ENCODE results near the gene LTN1.

The LTN1 gene

DNA sequence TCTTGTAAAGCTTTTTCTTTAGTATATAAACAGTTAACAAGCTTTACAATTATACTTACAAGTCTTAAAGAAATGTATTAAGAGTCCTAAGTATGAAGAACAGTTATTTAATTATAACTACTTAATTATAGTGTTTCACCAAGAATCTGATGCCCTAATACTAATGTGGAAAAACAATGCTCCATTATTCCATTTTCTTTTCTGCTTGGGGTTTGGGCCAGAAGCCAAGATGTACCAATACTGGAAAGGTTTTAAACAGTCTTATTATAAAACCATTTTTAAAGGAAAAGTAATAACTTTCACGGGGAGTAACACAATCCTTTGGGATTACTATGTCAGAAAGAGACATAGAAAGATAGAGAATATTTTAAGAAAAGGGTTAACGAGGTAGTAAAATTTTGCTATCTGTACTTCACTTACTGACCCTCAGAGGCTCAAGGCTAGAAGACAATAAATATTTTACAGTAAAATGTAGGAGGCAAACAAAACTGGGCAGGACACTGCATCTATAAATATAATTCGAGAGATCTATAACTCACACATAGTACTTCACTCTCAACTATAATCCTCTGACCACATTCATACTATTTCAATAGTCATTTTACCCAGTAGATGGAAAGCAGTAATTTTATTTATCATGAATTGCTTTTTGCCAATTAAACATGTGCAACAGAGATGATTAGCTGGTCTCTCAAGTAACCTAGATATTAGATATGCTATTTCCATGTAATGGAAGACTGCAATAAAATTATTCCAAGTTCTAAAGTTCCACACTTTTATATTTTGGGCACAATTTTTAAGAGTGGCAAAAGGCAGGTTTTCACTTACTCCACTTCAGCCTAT, 63.9 kb downstream of the LTN1 start:
- DNase-seq (ENCODE audit: low read depth in 2 of 2) = no peak

DNA sequence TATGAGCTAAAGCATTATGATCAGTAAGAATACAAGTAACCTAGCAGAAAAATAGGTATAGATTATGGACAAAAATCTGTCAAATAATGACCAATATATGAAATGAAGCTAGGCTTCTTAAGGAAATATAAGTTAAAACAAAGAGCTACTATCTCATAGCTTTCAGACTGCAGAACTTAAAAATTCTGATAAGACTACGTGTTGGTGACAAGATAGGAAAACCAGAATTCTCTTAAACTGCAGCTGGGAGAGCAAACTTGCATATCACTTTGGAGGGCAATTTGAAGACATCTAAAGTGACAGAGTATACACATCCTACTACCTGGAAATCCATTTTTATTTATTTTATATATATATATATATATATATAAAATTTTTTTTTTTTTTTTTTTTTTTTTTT, 65.5 kb downstream of the LTN1 start:
- DNase-seq (ENCODE audit: low read depth in 2 of 2) = no peak

DNA sequence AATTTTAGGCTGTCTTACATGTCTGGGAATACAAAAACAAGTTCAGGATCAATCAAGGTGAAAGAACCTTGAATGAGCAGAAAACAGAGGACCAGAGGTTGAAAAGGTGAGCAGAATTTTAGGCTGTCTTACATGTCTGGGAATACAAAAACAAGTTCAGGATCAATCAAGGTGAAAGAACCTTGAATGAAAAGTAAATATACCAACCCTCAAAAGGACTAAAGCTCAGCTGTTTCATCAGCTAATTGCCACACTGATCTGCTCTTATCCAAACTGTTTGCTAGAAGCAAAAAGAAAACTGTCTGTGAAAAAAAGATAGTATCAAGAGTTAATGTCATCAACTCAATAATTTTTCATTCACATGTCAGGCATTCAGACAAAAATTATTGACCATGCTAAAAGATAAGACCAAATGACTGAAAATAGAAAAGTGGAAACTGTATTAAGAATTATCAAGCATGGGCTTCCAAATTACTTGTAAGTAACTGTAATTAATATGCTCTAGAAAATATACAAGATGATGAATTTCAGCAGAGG, 69.2 kb downstream of the LTN1 start:
- DNase-seq (ENCODE audit: low read depth in 2 of 2) = no peak

DNA sequence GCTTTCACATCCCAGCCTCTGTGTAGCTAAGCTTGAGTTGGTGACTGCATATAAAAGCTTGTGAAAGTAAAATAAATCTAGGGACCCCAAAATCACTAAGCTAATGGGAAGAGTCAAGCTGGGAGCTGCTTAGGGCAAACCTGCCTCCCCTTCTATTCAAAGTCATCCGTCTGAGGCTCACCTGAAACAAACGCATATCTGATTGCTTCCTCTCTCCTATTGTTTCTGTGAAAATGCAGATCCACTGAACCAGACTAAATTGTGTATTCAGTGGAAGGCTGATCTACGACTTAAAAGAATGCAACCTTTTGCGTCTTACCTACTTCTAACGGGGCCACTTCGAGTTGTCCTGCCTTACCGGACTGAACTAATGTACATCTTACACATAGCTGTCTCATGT, 70.3 kb downstream of the LTN1 start:
- DNase-seq (ENCODE audit: low read depth in 2 of 2) = no peak

DNA sequence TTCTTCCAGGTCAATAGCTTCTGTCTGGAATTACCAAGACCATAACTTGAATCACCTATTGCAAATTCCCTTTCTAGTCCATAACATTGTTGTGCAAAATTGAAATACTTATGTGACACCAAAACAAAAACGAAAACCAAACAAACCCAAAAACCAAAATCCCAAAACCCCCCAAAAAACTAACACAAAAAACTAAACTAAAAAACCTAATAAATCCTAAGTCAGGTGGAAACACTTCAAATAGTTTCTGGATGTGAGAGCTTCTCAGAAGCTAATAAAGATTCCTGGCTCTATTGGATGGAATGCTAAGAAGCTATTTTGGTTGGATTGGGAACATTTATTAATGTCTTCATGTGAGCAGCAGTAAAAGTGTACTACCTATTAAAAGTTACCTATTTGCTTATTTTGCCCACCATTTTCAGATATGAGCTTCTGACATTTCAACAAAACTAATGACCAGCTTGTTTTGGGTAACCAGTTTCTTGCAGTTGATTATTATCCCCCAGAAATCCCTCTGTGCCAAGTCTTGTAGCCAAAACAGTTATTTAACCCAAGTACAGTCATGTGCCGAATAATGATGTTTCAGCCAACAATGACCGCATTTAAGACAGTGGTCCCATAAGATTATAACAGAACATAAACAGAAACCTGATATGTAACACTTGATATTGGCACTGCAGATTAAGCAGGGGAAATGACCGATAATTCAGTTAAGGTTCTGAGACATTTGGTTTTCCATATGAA, 76.4 kb downstream of the LTN1 start:
- DNase-seq (ENCODE audit: low read depth in 2 of 2) = no peak

DNA sequence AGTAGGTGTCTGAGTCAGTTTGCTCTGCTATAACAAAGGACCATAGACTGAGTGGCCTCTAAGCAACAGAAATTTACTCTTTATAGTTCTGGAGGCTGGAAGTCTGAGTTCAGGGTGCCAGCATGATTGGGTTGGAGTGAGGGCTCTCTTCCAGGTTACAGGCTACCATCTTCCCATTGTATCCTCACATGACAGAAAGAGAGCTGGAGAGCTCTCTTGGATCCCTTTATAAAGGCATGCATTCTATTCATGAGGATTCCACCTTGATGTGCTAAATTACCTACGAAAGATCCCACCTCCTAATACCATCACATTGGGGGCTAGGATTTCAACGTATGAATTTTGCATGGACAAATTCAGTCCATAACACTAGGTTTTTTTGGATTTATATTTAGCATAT, 79.6 kb downstream of the LTN1 start:
- no peak for DNase-seq (ENCODE audit: low read depth in 2 of 2)

DNA sequence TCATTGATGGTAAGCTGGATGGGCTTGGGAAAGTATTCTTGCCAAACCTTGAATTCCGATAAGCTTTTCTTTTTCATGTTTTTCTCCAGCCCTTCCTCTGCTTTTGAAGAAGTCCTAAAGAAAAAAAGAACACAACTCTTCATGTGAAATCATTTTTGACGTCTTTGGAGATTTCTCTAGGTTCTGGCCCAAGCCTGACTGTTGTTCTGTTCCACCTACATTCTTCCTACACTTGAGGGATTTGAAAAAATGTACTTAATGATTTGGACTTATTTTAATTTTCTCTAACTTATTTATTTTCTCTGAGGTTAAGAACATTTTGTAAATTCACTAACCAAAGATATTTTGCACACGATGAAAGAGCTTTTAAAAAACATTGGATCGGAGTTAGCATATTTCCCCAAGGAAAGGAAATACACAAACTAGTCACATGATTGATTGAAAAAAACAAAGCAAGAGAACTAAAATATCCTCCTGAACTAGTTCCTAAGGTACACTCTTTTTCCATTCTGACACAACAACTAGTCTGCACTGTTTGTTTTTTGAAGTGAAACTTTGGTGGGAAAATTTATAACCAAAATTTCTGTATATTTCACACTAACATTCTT, 82.3 kb downstream of the LTN1 start:
- DNase-seq (ENCODE audit: low read depth in 2 of 2) = no peak

DNA sequence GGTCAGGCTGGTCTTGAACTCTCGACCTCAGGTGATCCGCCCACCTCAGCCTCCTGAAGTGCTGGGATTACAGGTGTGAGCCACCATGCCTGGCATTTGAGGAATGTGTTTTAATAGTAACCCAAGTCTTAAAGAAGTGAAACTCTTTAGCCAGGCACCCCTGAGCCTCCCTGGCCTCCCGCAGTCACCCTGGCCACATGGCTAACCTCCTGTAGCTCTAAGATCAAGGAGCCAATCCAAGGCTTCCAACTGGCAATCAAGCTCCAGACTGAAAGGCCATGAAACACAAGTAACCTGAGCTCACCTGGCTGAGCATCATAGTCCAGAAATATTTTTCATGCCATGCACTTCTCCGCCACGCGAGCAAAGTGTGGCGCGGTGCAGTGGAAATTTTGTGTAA, 84.3 kb downstream of the LTN1 start:
- DNase-seq (ENCODE audit: low read depth in 2 of 2) = no peak

DNA sequence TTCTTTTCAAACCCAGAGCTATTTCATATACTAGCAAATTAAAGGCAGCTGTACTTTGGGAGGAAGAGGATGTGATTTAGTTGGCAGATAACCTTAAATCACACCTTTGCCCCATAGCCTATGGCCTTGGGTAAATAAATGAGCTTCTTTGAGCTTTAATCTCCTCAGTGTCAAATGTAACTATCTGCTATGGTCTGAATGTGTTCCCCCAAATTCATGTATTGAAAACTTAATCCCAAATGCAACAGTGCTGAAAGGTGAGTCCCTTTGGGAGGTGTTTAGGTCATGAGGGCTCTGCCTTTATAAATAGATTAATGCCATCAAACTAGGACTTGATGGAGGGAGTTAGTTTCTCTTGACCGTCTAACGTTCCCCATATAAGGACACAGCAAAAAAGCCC, 85.8 kb downstream of the LTN1 start:
- no peak for DNase-seq (ENCODE audit: low read depth in 2 of 2)

DNA sequence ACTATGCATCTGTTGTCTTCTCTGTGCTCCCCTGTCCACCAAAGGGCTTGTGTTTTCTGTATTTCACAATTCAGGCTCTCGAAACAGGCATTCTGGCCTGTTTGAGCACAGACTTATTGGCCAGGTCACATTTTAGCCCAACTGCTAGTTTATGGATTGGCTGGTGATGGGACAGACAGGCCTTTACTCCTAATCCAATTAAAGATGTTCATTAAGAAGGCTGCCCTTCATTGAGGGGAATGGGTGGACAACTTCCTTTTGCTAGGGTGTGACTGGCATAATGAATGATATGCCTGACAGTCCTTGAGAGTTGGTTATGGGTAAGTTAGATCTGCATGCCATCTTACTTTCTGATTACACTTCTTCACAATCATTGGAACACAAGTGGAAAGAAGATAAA, 86.4 kb downstream of the LTN1 start:
- no peak for DNase-seq (ENCODE audit: low read depth in 2 of 2)

DNA sequence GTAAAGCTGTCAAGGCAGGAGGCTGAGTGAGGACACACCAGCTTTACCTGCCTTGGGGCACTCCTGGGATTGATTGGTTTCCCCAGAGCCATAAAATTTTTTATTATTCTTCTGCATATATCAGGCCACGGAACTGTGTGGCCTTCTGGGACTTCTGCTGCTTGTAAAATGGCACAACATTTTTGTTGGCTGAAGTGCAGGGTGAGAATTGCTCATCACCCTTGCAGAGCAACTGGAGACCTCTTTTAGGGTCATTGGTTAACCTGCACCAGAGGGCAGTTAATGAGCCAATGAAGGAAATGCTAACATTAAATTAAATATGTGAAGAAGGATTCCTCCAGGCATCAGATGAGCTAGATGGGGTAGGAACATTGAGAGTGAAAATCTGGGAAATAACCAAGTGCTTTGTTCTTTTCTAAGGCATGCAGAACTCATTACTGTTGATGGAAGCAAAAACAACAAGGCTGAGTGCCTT, 87.7 kb downstream of the LTN1 start:
- no peak for DNase-seq (ENCODE audit: low read depth in 2 of 2)

DNA sequence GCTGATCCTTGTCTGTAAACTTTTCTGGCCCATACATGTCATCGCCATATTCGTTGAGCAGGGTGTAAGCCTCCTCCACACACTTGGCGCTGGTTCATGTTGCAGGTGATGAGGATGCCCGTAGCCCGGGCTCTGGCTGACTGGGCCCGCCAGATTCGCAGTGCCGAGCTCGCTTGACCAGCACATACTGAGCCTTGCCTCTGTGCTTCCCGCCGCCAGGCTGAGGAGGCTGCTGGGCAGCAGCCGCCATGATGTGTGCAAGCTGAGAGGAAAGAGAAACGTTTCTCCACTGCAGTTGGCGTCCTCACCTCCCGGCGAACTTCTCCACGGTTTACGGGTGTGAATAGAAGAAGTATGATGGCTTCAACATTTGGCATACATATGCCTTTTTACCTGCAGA, 89.2 kb downstream of the LTN1 start:
- no peak for DNase-seq (ENCODE audit: low read depth in 2 of 2)

DNA sequence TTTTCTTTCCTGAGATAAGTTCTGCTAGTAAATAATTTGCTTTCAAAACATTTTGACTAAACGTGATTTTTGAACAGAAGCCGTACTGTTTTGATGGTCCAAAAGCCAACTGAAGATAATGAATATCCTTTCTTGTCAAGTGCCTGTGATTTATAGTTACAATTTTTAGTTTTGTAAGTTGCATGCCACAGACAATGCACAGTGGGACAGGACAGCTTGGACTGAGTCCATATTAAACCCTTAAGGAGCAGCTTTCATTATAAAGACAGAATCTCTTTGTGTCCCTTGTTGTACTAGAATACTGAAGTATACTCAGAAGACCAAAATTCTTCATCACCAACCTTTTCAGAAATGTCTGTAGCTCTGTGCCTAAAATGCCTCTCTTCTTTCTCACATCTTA, 92.2 kb downstream of the LTN1 start:
- DNase-seq (ENCODE audit: low read depth in 2 of 2) = no peak

DNA sequence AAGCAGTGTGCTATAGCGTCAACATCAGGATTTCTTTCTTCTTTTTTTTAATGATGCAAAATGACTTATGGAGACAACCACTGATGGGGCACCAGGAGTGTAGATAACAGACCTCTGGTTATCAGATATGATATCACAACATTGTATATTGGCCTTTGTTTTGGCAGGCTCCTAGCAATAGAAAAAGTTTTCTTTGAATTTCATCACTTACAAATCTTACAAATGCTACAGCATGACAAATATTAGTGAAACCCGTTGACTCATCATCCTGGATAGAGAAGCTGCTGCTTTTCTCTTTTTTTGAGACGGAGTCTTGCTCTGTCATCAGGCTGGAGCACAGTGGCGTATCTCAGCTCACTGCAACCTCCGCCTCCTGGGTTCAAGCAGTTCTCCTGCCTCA, 92.9 kb downstream of the LTN1 start:
- no peak for DNase-seq (ENCODE audit: low read depth in 2 of 2)

DNA sequence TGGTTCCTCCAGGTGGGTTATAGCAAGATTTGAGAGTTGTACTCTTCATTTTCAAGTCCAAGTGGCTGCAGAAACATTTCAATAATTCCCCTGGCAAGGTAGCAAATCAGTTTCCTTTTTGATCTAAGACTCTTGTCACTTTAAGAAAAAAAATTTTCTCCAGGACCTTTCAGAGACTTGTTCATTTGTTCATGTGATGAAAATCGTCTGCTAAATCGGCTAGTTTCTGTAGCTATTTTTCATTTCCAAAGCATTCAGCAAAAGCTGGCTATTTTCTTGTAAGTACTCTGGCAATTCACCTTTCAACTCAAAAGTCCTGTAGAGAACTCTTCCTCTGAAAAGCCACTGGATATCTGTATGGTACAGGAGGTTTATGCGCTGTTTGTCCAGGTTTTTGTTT, 93.5 kb downstream of the LTN1 start:
- DNase-seq (ENCODE audit: low read depth in 2 of 2) = no peak

DNA sequence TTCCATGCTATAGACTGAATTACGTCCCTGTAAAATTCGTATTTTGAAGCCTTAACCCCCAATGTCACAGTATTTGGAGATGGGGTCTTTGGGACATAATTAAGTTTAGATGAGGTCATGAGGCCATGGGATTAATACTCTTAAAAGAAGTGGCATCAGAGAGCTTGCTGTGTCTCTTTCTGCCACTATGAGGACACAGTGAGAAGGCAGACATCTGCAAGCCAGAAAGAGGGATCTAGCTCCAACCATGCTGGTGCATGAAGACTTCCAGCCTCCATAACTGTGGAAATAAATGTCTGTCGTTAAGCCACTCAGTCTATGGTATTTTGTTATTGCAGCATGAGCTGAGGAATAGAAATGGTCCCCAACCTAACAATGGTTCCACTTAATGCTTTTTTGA, 99.0 kb downstream of the LTN1 start:
- no peak for DNase-seq (ENCODE audit: low read depth in 2 of 2)

DNA sequence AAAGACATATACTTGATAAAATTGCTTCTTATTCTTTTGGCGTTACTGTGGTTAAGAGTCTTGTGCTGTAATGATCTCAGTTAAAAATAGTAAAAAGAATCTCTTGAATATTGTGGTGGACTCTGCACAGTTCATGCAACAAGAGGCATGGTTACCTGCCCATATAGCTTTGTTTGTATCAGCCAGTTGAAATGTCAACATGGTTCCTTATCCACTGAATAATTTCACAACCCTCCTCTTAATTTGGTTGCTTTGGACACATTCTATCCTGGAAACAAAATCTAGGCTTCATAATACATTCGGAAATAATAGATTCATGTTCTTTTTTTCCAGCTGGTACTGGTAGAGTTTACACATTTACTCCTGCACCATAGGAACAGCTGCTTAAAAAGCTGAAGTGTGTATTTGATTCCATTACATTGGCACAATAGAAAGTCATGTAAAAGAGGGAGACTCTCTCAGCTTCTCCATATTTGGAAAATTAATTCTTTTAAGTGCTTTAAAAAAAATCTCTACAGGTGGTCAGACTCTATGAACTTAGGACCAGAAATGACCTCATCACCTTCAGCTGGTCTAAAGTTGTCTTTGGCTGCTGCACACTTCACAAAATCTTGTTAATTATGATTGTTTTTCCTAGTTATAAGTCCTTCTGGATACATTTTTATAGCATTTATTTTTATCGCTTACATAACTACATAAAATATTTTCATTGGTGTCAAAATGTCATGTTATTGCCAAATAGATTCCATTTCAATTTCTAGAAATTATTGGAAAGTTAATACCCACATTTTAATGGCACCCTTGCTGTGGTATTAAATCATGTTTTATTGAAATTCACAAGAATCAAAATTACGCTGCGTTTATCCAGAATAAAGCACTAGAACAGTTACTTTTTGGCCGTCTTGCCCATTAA, 100.2 kb downstream of the LTN1 start:
- DNase-seq (ENCODE audit: low read depth in 2 of 2) = no peak

DNA sequence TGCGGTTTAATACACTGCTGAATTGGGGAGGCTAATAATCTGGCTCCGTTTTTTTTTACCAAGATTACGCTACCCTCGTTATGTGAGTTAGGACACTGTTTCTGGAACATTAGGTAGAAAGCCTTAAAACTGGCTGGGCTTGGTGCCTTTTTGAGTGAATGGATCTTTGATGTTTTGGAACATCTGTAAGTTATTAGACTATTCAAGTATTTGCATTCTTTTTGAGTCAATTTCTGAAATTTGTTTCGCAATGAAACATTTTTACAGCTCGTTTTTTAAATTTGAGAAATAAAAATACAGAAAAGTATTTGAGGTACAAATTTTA, 106.9 kb downstream of the LTN1 start:
- DNase-seq (ENCODE audit: low read depth in 2 of 2) = no peak

DNA sequence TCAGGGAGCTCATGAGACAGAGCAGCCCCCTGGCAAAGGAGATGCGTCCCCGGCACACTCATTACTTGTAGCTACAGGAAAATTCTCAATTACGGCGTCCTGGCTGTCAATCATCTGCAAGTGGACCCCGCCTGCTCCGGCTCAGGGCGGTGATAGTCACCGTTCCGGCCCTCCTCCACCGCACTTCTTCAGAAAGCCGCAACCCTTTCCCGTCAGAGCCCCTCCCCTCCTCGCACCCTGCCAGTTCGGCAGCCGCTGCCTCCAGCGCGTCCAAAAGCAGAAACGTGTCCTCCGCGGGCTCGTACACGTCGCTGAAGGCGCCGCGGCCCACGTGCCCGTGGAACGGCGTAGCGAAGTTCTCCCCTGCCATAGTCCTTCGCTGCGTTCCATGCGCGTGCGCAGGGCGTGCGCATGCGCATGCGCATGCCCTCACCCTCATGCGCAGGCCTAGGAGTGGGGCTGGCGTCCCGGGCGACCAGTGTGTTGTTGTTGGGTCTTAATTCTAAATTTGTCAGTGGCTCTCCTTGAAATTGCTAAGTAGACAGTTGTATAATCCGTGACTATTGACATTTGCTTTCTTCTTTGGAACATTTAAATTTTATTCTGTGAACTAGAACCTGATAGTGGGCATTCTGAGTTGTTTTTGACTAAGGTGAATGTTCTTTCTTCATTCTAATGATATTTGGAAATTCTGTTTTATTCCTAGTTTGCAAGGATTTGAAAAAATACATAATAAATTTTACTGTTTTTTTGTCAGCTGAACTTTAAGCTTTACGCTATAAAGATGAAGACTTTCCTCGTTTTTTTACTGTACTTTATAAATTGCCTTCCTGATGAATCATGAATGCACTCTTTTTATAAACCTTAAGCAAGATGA, 107.5 kb downstream of the LTN1 start:
- peak; percentile 72 to 85 for DNase-seq (ENCODE audit: low read depth in 2 of 2)

DNA sequence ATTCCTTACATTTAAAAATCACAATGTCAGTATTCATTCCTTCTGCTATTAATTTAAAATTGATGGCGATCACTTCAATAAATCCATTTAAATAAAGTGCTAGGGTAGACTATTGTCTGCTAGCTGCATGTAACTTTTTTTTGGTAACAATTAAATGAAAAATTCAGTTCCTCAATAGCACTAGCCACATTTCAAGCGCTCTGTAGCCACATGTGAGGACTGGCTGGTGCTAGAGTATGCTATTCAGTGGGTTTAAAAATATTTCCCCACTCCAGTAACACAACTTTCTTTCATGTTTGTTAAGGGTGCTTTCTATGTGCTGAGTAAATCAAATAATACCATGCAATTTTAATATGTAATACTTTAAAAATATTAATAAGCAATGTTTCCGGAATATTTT, 108.2 kb downstream of the LTN1 start:
- DNase-seq (ENCODE audit: low read depth in 2 of 2) = no peak

DNA sequence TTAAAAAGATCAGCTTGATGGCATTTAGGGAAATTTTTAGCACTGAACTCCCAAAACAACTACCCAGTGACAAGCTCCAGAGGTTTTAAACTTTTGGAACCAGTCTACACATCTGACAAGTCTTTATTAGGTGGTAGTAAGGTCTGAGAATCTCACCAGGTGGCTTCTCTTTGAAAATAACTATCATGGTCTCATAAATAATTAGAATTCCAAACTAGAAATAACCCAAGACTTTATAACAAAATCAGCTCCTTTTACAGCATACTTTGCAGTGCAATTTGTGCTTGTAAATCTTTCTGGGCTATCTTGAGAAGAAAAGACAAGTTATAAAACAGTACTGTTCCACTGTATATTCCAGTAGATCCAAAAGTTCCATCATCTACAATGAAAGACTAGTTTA, 108.7 kb downstream of the LTN1 start:
- no peak for DNase-seq (ENCODE audit: low read depth in 2 of 2)
